ENCODE data around the gene KCNMB3.
"Not testable (repeated sequence)": the region's sequence is repeated elsewhere in the genome, so short reads cannot be mapped to it uniquely, and the experiment has no call there.

The KCNMB3 gene, protein sequence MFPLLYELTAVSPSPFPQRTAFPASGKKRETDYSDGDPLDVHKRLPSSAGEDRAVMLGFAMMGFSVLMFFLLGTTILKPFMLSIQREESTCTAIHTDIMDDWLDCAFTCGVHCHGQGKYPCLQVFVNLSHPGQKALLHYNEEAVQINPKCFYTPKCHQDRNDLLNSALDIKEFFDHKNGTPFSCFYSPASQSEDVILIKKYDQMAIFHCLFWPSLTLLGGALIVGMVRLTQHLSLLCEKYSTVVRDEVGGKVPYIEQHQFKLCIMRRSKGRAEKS

GRCh38 chr3:179250803-179251476 lies at the start of gene KCNMB3:
KCNMB3 (minus strand) TSS chr3:179251114; CDS start chr3:179250990, 124 bp downstream.
- no peak for DNase-seq (ENCODE audit: low read depth in 1 of 2, low spot score in 1 of 2)

GRCh38 chr3:179299999-179300613 lies 49.2 kb upstream of the KCNMB3 start:
- DNase-seq (ENCODE audit: low read depth in 1 of 2, low spot score in 1 of 2) = no peak

DNA sequence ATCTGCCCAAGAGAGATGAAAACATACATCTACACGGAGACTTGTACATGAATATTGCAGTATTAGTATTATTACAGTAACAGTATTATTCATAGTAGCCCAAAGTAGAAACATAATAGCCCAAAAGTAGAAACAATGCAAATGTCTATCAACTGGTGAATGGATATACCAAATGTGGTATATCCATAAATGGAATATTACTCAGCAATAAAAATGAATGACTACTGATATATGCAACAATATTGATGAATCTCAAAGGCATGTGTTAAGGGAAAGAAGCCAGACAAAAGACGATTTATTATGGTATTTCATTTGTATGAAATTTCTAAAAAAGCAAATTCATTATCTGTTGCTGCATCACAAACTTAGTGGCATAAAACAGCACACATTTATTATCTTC lies 48.4 kb upstream of the KCNMB3 start:
- no peak for DNase-seq (ENCODE audit: low read depth in 1 of 2, low spot score in 1 of 2)

DNA sequence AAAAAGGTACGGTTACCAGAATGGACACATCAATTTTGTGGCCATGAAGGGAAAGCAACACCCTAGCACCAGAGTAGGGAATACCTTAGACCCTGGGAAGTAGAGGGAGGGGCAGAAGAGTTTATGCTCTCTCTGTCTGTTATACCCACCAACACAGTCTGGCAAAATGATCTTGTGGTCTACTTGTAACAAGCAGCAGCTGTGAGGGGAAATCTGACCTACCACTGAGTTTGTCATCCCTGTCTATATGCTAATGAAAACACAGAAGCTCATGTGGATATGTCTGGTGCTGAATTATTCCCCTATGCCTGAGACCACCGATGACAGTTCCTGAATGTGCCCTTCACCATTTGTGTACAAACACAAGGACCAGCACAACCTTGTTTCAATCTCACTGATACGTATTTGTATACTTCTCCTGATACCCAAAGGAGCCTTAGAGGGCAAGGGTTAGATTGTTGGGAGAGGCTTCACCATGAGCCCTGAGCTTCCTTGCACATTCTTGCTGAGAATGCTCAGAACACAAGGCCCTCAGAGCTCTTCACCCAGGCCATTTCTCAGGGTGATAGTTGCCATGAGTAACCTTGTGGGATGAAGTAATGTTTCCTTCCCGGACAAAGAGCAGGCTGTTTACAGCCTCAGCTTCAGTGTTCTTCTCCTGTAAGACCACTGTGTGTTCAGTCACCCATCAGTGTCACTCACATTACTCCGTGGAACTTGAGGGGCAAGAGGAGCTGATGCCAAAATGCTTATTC lies 47.2 kb upstream of the KCNMB3 start:
- DNase-seq (ENCODE audit: low read depth in 1 of 2, low spot score in 1 of 2) = no peak

- no peak for DNase-seq (ENCODE audit: low read depth in 1 of 2, low spot score in 1 of 2)
These were observed 41.5 kb upstream of the KCNMB3 start for GRCh38 chr3:179292450-179292849.

- DNase-seq (ENCODE audit: low read depth in 1 of 2, low spot score in 1 of 2) = no peak
These were observed 38.4 kb upstream of the KCNMB3 start for GRCh38 chr3:179289295-179289694.

GRCh38 chr3:179288845-179289244 lies 37.9 kb upstream of the KCNMB3 start:
- DNase-seq (ENCODE audit: low read depth in 1 of 2, low spot score in 1 of 2) = no peak

GRCh38 chr3:179286331-179286730 lies 35.4 kb upstream of the KCNMB3 start:
- no peak for DNase-seq (ENCODE audit: low read depth in 1 of 2, low spot score in 1 of 2)

GRCh38 chr3:179281825-179282224 lies 30.9 kb upstream of the KCNMB3 start:
- DNase-seq (ENCODE audit: low read depth in 1 of 2, low spot score in 1 of 2) = no peak

DNA sequence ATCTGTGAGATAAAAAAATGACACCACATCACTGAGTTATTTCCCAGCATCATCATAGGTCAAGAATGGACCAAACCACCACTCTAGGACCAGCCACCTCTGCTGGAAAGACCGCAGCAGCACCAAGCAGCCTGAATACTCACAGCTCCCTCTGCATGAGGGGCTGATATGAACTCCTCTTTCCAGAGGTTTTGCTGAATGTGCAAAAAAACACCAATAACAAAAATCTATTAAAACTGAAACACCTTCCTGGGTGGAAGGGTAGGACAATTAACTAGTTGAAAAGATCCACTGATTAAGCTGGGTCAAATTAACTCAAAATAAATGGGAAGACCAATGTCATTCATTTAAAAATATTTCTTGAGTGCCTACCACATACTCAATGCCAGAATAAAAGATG lies 28.9 kb upstream of the KCNMB3 start:
- DNase-seq (ENCODE audit: low read depth in 1 of 2, low spot score in 1 of 2) = no peak

- DNase-seq (ENCODE audit: low read depth in 1 of 2, low spot score in 1 of 2) = no peak
These were observed 28.2 kb upstream of the KCNMB3 start for GRCh38 chr3:179278932-179279693.

- DNase-seq (ENCODE audit: low read depth in 1 of 2, low spot score in 1 of 2) = no peak
These were observed 27.2 kb upstream of the KCNMB3 start for GRCh38 chr3:179278151-179278550.

- DNase-seq (ENCODE audit: low read depth in 1 of 2, low spot score in 1 of 2) = no peak
These were observed 25.8 kb upstream of the KCNMB3 start for GRCh38 chr3:179276743-179277142.

GRCh38 chr3:179276001-179276400 lies 25.1 kb upstream of the KCNMB3 start:
- DNase-seq (ENCODE audit: low read depth in 1 of 2, low spot score in 1 of 2) = no peak

DNA sequence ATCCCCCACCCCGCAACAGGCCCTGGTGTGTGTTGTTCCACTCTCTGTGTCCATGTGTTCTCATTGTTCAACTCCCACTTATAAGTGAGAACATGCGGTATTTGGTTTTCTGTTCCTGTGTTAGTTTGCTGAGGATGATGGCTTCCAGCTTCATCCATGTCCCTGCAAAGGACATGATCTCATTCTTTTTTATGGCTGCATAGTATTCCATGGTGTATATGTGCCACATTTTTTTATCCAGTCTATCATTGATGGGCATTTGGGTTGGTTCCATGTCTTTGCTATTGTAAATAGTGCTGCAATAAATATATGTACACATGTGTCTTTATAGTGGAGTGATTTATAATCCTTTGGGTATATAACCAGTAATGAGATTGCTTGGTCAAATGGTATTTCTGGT lies 23.5 kb upstream of the KCNMB3 start:
- not testable (repeated sequence) for DNase-seq (ENCODE audit: low read depth in 1 of 2, low spot score in 1 of 2)

DNA sequence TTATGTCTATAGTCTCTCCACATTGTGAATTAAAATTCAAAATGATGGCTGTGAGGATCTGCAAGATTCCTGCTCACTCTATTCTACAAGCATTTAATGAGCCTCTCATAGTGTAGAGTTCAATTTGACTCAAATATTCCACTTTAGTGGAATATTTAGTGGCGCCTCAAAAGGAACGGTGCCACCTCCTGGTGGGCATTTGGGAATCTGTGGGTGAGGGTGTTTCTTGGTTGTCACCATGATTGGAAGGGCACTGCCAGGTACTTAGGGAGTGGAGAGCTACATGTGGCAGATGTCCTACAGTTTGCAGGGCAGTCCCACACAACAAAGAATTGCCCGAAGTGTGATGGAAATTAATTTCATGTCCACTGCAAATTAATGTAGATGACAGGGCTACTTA lies 21.5 kb upstream of the KCNMB3 start:
- no peak for DNase-seq (ENCODE audit: low read depth in 1 of 2, low spot score in 1 of 2)

GRCh38 chr3:179269152-179269707 lies 18.3 kb upstream of the KCNMB3 start:
- DNase-seq (ENCODE audit: low read depth in 1 of 2, low spot score in 1 of 2) = no peak

DNA sequence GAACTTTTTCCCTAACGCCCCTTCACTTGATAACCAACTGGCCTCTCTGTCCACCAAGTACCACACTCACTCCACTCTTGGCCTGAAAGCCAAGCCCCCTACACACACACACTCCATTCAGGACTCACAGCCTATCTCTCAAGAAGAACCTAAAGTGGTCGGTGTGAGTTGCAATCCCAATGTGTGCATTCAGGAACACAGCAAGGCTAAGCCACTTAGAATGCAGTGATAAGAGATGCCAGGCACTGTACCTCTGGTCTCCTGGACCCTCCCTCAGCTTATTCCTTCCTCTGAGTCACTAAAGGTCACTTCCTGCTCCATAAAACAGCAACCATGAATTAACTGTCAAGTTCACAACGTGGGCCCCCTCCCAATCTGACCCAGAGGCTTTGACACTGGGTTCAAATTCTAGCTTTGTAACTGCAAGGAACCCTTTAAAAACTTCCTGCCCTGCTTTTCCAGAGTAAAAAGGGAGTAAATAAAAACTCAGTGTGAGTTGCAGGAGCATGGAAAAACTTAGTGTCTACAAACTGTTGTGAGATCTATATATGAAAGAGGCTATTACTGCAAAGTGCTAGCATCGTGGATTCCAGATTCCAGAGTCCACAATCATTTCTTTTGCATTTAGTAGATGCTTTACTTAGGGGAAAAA lies 17.6 kb upstream of the KCNMB3 start:
- no peak for DNase-seq (ENCODE audit: low read depth in 1 of 2, low spot score in 1 of 2)

DNA sequence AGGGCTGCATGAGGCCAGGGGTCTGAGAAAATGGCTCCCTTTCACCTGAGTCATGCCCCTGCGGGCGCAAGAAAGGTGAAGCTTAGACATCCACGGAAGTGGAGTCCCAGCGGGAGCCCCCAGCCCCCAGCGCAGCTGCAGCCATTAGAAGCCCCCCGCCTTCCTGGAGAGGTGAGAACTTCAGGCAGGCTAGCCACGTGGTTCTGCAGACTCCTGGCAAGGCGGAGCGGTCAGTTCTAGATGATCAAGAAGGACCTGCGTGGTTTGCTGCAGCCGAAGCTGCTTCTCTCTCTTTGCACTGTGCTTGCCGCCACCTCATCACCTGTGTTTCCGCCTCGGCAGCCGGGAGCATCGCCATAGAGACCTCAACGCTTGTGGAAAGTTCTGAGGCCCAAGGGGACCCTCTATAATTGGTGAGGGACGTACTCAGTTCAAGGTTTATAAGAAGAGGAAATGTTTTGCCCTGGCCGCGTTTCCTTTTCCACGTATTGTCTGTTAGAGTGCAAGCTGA lies 15.8 kb upstream of the KCNMB3 start:
- DNase-seq (ENCODE audit: low read depth in 1 of 2, low spot score in 1 of 2) = no peak

GRCh38 chr3:179265875-179266274 lies 15.0 kb upstream of the KCNMB3 start:
- DNase-seq (ENCODE audit: low read depth in 1 of 2, low spot score in 1 of 2) = no peak
